HG03139 (cell line): ENCODE measurements around the gene CLDN9.

Source experiments
- ATAC-seq: cut with Tn5 transposase; IDR thresholded peaks from one replicate; pipeline ENCODE4 v1.9.1; 2021; ENCODE audit not compliant: unreplicated experiment

CLDN9 gene

DNA sequence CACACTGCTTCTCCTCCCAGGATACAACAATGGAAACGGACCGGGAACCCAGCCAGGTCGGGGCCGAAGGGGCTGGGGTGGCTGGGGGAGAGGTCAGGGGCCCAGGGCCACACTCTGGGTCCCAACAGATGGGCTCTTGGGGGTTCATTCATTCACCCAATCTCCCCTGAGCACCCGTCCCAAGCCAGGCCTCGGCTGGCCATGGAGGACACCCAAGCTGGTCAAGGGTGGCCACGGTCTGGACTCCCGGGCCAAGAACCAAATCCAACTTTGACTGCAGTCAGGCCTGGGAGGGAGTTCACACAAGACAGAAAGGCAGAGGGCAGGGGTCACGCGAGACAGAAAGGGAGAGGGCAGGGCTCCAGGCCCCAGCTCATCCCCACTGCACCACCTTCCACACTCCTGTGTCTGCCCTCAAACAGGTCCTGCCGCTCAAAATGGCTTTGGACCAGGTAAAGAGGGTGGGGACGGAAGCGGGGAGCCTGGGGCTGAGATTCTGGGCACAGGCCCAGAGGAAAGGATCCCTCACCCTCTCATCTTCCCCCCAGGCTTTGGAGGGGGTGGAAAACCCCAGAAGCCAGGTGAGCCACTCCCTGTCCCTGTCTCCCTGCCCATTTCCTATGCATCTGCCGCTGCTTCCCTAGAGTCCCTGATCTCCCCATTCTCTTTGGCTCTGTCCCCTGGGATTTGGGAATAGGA is 20.2 kb upstream of the CLDN9 start:
- no peak for ATAC-seq

DNA sequence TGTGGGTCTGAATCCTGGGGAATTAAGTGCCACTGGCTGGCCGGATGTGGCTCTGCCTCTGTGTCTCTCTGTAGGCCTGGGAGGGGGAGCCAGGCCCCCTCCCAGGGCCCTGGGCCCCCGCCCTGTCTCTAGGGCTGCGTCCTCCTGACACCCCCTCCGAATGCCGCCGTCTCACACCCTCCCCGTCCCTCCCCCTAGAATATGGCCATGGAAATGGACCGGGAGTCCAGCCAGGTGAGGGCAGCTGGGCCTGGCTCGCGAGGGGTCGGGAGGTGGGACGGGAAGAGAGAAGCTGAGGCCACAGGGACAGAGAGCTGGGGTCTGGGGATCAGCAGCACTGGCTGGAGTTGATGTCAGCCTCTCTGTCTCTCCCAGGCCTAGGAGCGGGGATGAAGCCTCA is 16.4 kb upstream of the CLDN9 start:
- no peak for ATAC-seq

DNA sequence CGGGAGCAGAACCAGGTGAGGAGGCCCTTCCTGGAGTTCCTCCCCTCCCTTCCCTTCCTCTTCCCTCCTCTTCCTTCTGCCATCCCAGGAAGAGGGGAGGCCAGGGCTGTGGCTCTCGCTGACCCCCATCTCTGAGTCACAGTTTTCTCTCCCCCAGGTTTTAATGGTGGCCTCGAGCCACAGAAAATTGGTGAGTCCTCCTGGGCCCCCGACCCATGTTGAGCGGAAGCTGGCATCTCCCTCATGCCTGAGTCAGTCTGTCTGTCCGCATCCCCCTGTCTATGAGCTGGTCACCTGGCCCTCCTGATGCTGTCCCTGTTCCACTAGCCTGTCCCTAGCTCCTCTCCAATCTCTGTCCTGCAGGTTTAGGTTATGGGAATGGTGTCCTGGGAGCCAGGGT is 12.8 kb upstream of the CLDN9 start:
- no peak for ATAC-seq

DNA sequence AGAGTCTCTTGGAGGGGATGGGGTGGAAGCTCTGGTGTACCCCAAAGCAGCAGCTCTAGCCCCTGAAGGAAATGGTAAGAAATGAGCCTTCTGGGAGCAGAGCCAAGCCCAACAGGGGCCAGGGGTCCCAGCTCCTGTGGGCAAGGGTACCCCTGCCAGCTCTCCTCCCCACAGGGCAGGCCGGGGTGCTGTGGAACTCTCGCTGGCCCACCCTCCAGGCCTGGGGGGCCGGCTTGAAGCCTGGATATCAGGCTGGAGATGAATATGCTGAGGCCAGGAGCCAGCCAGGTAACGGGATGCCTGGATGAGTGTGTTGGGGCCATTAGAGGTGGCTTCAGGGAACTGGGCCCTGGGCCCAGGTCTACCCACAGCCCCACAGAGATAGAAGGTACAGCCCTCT is 12.2 kb upstream of the CLDN9 start:
- no peak for ATAC-seq

DNA sequence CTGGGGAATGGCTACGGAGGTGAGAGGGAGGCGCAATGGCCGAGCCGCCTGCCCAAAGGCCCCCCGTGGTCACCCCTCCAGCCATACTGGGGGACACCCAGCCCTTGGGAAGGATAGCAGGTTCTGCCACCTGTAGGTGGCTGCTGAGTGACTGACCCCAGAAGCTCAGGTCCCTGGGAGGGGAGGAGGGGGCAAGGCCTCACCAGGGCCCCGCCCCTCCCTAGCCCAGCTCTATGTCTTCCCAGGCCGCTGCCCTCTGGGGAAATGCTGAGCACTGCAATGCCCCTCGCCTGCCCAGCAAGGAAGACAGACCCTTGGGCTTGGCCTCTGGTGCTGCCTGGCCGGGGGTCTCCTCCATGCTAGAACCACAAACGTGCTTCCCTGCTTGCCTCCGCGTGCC is 11.4 kb upstream of the CLDN9 start:
- no peak for ATAC-seq

DNA sequence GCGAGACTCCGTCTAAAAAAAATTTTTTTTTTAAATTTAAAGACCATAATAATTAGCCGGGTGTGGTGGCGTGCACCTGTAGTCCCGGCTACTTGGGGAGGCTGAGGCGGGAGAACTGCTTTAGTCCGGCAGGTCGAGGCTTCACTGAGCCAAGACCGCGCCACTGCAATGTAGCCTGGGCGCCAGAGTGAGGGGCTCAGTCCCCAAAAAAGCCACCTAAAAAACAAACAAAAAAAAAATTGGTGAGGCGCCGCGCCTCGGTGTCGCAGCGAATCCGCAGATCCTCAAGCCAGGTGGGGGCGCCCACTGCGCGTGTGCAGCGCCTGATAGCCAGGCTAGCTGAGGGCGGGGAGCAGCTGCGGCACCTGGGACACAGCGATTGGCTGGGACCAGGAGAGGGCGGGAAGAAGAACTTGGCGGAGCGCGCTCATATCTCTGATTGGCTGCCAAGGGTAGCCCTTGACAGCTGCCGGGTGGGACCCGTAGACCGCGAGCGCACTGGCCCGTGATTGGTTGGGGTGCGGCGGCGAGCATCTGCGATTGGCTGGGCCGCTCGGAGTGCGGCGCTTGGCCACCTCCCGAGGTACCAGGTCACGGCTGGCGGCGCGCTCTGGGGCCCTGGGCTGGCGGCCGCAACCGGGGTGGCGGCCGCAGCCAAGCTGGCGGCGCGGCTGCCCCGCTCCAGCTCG is 9.0 kb upstream of the CLDN9 start:
- ATAC-seq: peak; percentile 90

DNA sequence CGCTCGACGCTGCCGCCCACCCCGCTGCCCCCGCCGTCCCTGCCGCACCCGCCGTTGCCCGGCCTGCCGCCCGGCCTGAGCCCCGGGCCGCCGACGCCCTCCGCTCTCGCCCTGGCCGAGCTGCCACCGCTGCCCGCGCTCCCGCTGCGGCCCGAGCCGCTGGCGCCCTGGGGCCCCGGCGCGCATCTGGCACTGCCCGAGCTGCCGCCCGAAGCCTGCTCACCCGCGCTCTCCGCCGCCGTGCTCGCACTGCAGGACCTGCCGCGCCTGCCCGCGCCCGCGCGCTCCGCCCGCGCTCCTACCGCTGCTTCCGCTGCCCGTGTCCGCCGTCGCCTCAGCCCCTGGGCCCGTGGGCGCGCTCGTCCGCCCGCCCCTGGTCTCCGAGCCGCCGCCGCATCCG is 8.4 kb upstream of the CLDN9 start:
- peak; percentile 4 for ATAC-seq

DNA sequence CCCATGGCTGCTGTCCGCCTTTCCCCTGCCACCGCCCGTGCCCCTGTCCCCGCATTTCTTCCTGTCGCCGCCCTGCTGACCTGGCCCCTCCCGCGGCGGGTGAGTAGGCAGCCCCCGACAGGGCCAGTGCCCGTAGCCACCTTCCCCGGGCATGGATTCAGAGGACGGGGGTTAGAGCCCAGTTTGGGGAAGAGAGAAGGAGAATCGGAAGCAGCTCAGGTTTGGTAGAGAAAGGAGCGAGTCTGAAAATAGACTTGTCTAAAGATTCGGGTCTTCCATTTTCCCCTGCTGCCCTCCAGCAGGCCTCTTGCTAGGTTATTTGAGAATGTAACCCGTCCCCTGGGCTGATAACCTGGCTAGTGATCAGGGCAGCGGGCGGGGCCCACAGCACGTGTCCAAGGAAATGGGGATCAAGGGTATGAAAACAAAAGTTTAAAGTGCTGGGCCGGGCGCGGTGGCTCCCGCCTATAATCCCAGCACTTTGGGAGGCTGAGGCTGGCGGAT is 7.9 kb upstream of the CLDN9 start:
- no peak for ATAC-seq

DNA sequence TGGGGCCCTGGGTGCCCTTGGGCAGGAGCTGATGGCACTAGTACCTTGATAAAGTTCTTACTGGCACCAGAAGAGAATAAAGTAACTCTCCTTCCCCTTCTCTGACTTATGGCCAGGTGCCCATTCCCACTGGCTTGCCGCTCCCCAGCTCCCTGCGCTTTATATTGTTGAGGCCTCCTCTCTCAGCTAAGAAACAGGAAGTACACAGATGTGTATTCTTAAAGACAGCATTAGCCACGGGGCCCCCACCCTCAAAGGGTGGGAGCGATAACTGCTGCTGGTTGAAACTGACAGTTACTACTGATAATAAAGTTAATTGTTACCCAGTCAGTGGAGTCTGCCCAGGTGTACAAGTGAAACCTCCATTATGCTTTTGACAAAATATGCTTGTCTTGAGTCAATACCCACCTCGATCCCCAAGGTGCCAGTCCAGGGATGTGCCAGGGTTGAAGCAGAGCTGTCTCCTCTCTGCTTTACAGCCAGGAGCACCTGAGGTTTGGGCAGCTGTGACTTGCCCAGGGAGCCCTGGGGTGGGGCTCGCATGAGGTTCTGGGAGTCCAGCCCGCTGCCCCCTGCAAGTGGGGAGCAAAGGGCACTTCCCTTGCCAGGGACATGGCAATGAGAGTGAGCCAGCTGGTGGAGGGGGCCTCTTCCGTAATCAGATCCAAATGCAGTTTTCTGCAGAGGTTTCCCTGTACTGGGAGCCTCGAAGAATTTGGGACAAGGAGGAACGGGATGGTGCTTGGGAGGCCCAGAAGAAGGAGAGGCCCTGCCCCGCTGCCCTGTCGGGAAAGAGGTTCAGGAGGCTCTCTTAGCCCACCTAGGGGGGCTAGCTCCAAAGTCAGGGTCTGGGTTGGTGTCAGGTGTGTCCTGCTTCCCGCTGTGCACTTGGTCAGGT is 5.4 kb upstream of the CLDN9 start:
- no peak for ATAC-seq

DNA sequence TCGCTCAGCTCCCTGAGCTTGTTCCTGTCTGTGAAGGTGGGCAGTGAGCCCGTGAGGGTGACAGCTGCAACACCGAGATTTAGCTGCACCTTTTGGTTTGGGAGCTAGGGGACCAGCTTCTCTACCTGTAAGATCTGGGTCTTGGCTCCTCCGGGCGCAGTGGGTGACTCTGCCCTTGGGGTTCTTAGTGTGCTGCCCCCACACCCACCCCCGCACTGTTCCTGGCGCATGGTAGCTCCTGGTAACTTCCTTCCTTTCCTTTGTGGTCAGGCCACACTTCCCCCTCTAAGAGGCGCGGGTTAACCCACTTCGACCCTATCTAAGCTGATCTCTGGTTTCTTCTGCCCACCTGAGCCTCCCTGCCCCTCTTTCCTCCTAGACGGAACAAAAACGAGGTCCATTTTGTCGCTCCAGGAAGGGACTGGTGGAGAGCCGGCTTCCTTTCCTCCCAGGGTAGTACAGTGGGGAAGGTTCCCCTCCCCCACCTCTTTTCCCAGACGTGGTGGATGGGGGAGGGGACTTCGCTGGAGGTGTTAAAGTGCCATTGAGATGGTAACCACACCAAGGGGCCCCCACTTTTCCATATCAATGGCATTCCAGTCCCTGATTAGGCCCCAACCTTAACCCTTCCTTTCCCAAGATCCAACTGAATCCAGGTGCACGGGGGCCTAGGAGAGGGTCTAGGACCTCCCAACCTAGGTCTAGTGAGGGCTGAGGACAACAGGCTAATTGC is 4.6 kb upstream of the CLDN9 start:
- no peak for ATAC-seq

DNA sequence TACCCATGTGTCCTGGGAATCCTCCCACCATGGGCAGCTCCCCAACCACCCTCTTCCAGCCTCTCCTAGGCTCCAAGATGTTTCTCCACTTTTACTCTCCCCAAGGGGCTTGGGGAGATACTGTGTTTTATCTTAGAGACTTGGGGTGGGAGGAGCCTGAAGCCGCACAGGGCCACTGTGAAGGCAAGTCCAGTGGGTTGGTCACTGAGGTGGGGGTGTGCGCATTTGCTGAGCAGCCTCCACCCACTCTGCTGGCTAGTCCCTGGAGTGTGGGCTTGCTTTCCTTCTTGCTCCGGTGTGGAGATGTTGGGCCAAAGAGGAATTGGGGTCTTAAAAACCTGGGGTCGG is 4.1 kb upstream of the CLDN9 start:
- no peak for ATAC-seq

DNA sequence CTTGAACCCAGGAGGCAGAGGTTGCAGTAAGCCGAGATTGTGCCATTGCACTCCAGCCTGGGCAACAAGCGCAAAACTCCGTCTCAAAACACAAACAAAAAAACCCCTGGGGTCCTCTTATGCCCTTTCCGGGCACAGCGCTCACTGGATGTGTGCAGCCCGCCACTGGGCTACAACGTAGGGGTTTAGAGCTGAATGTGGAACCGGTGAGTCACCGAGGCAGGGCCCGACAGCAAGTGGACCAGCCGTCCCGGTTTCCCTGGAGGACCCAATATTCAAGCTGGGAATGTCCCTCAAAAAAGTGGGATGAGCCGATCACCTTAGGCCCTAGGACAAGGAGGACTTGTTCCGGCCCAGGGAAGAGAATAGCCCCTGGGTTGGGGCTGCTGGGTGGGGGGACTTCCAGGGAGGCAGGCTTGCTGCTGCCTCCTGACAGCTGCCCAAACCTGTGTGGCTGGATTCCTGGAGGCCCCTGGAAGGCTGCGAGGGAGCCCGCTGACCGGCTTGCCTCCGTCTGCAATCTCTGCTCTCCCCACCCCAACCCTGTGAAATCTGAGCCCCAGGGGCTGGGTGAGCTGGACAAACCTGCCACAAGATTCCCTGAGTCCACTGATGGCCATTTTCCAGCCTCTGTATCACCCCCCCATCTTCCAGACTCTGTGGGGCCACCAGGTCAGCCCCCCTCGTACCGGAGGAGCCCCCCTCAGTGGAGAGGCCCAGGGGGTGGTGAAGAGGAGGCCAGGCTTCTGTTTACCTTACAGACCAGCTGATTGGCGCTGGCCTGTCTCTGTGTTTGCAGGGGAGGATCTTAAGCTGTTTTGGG is 2.9 kb upstream of the CLDN9 start:
- no peak for ATAC-seq

DNA sequence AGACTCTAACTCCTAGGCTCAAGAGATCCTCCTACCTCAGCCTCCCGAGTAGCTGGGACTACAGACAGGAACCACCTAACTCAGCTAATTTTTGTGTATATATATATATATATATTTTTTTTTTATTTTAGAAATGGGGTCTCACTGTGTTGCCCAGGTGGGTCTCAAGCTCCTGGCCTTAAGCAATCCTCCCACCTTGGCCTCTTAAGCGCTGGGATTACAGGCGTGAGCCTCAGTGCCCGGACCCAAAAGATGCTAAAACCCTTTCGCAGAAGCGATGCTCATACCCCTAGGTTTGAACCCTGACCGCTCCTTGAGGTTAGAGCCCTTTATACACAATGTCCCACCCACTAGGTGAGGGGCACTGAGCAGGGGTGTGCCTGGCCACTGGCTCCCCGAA is 2.2 kb upstream of the CLDN9 start:
- ATAC-seq: no peak

DNA sequence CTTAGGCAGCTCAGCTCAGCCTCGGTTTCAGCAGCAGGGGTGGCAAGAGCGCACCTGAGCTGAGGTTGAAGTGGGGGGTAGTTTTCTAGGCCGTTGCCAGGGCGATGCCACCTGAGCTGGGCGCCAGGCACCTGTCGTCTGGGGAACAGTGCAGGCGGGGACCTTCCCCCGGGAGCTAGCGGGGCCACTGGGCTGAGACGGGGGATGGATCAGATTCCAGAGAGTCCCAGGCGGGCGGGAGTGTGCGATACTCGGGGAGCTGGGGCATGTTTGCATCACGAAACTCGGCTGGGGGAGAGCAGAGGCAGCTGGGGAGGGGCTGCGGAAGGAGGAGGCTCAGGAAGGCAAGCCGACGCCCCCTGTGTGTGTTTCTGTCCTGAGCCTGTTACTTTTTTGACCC is 477 bp upstream of the CLDN9 start:
- ATAC-seq: no peak

DNA sequence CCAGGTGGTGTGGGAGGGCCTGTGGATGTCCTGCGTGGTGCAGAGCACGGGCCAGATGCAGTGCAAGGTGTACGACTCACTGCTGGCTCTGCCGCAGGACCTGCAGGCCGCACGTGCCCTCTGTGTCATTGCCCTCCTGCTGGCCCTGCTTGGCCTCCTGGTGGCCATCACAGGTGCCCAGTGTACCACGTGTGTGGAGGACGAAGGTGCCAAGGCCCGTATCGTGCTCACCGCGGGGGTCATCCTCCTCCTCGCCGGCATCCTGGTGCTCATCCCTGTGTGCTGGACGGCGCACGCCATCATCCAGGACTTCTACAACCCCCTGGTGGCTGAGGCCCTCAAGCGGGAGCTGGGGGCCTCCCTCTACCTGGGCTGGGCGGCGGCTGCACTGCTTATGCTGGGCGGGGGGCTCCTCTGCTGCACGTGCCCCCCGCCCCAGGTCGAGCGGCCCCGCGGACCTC is 798 bp downstream of the CLDN9 start:
- no peak for ATAC-seq

DNA sequence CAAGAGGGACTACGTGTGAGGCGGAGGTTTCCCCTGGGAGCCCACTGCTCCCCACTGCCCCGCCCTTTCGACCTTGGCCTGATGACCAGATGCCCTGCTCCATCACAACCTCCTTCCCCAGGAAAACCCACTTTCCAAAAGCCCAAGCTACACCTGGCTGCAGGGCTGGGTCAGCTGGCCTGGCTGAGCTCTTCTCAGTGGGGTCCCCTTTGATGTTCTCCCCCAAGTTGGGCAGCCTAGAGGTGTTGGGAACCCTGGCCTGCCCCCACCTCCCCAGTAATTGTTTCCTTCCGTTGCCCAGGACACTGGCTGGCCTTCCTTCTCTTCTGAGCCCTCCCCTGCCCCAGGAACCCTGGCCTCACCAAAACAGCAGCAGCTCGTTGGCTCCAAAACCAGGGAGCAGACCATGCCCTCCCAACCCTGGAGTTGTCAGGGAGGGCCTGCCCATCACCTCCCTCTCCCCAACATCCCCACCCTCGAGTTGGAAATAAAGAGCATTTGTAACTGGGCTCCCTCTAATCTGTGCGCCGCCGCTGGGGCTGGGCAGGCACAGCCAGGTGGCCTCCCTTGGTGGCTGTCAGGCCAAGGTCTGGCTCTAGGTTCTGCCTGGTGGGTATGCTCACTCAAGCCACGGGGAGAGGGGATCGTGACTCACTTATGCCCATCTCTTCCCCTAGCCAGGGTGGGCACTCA is 1.4 kb downstream of the CLDN9 start:
- no peak for ATAC-seq

DNA sequence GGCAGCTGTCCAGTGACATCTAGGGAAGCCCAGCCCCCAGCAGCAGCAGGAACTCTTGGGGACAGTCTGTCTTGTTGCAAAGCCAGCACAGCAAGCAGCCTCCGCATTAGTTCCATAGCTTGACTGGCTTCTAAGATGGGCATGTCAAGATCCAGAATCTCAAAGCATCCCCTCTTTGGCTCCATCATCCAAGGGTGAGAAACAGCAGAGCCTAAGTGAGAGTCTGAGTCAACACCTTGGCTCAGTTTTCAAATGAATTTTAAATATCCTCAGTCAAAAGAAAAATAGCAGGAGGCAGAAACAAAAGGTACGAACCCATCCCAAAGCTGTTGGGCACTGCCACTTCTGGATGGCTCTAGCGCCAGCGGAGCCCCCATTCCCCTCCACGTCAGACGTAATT is 2.2 kb downstream of the CLDN9 start:
- ATAC-seq: no peak

DNA sequence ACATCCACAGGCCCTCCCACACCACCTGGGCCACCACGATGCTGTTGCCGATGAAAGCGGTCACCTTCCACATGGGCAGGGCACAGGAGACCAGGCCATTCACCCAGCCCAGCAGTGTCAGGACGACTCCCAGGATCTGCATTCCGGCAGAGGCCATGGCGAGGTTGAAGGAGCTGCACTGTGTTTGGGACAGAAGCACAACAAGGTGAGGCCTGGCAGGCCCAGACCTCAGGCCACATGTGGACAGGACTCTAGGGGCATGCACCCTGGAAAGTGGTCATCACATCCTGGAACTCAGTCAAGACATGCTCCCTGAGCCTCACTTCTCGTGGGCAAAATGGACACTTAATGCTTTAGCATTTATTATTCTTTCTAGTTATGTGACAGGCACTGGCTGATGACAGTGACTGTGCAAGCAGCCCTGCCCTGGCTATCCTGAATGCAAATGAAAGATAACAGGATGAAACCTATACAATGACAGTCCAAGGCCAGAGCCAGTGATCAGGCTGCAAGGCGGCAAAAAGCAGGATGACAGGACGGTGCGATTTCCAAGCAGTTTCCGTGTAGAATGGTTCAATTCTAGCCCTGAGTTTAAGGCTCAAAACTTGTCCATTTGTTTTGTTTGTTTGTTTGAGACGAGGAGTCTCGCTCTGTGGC is 3.3 kb downstream of the CLDN9 start:
- ATAC-seq: no peak

DNA sequence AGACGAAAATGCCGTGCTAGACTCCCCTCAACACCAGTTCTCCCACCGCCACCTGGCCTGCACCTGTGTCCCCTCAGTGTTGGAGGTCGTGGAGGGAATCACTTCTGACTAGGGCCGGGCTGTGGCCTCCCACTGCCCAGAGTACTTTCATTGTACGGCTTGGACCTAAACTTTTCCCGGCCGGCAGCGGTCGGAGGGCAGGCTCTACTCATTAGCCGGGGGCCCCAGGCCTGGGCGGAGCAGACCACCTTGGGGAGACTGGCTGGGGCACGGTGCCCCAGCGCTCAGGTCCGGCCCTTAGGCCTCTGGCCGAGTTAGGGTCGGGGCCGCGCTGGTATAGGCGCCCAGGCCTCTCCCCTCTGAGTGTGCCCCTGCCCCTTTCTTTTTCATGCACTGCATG is 4.6 kb downstream of the CLDN9 start:
- no peak for ATAC-seq
